Spleen (tissue), 11 donors: ENCODE measurements around the gene INPP4A. TPM values are rescaled to one million over a fixed set of nuclear protein-coding genes. Genes with fewer than 3 reads are reported as not detected.

Experiments
- DNase-seq: peaks from one replicate; pipeline ENCODE4 v3.0.0-alpha.2; 2020
- H3K27ac ChIP-seq, 8 donors: fragments of 200-600 bp; sonication (generic) in 7 of 8; 1 replicate in 4 of 8; 2 replicates in 4 of 8; pipeline versions ENCODE4 v1.5.0 to v1.8.0; 2016 to 2021; ENCODE audit warnings: inconsistent platforms in 4 of 8, mild to moderate bottlenecking in 4 of 8, moderate library complexity in 1 of 8
- H3K27me3 ChIP-seq, 7 donors: fragments of 200-600 bp; sonication (generic) in 6 of 7; replicated peaks in 1 of 7; 1 replicate in 4 of 7; 2 replicates in 3 of 7; pipeline versions ENCODE4 v1.5.0 to v1.8.0; 2016 to 2021; ENCODE audit warnings: inconsistent platforms in 3 of 7, mild to moderate bottlenecking in 1 of 7
- H3K36me3 ChIP-seq, 6 donors: fragments of 200-600 bp; sonication (generic) in 5 of 6; 1 replicate in 4 of 6; 2 replicates in 2 of 6; pipeline versions ENCODE4 v1.5.0 to v1.8.0; 2016 to 2021; ENCODE audit warnings: inconsistent platforms in 2 of 6
- H3K4me1 ChIP-seq, 6 donors: fragments of 200-600 bp; sonication (generic) in 5 of 6; 1 replicate in 3 of 6; 2 replicates in 3 of 6; pipeline versions ENCODE4 v1.5.0 to v1.8.0; 2016 to 2021; ENCODE audit warnings: inconsistent platforms in 3 of 6
- H3K4me3 ChIP-seq, 8 donors: fragments of 200-600 bp; sonication (generic) in 7 of 8; 1 replicate in 4 of 8; 2 replicates in 4 of 8; pipeline versions ENCODE4 v1.5.0 to v1.8.0; 2016 to 2021; ENCODE audit warnings: inconsistent platforms in 4 of 8, mild to moderate bottlenecking in 4 of 8, moderate library complexity in 2 of 8
- H3K9me3 ChIP-seq, 8 donors: fragments of 200-600 bp; sonication (generic) in 7 of 8; 1 replicate in 4 of 8; 2 replicates in 4 of 8; pipeline versions ENCODE4 v1.5.0 to v1.8.0; 2016 to 2021; ENCODE audit warnings: inconsistent platforms in 4 of 8
- CTCF ChIP-seq, 11 experiments: fragments of 200-600 bp in 7 of 11; fragments of 450-650 bp in 4 of 11; sonication (generic) in 4 of 11; IDR thresholded peaks in 8 of 11; conservative IDR thresholded peaks in 3 of 11; 1 replicate in 7 of 11; 2 replicates in 4 of 11; pipeline versions ENCODE4 v1.4.0 to v1.8.0; 2016 to 2021; ENCODE audit warnings: antibody characterized with exemption in 11 of 11, inconsistent platforms in 4 of 11, mild to moderate bottlenecking in 1 of 11
- POLR2A ChIP-seq, 3 donors: fragments of 450-650 bp; IDR thresholded peaks; one replicate each; pipeline ENCODE4 v1.5.1; 2017; ENCODE audit warnings: antibody characterized with exemption in 3 of 3, mild to moderate bottlenecking in 1 of 3
- POLR2AphosphoS5 ChIP-seq, 3 donors: sonication (generic); formaldehyde crosslinking; IDR thresholded peaks; one replicate each; pipeline ENCODE4 v1.5.1; 2017; ENCODE audit warnings: antibody characterized with exemption in 3 of 3
- WGBS, 5 donors: extraction: QIAGEN DNeasy Blood & Tissue Kit in 3 of 5; methylation state at CpG; one replicate each; pipeline versions ENCODE4 v1.1.5 to v1.1.7; 2013 to 2018; 5-methylcytosine and 5-hydroxymethylcytosine counted together
- intact Hi-C: fragments of 100-400 bp; cut with DNase I; formaldehyde crosslinking; loops from one replicate; pipeline ENCODE4 v1.15.0; 2023; ENCODE audit warnings: low total_unique reads
- polyA plus RNA-seq, 3 donors: library from polyadenylated mRNA; stranded (reverse); fragments of 200-250 nt; gene quantifications; one replicate each; pipeline ENCODE4 v1.2.1, GENCODE V29; 2013
- total RNA-seq, 7 donors: library from RNA; depleted of rRNA in 3 of 7; stranded (reverse); fragments of >200 nt in 3 of 7; fragmentation: NEBNext Ultra II Directional in 4 of 7; extraction: Animal tissue kit (Norgen Biotek cat#: 25700) in 4 of 7; gene quantifications; one replicate each; pipeline versions ENCODE4 v1.1.0 to v1.2.1, GENCODE V29; 2016 to 2021
- donor health status: healthy with polysubstance abuse.
- donor health status: DM: no; HTN: no; CAD: no; lungs with moderate emphysema.
- donor health status: DM: no; HTN: no; CAD: no.
- donor health status: Bipolar disorder and iron deficiency.
- donor health status: healthy.
- donor health status: DM: no; HTN: no; CAD: no.
- donor health status: DM: yes; HTN: yes; CAD: no.

INPP4A gene
- total and polyA plus RNA-seq, 10 donors: 6.4 to 102 (median 69.2) TPM

GRCh38 chr2:98505311-98505808 is 60.7 kb downstream of the INPP4A start:
- 33 to 42% (median 39%) methylated on average over 7 of the region's 7 CpGs for WGBS, 5 donors
- peak overlapping the region in 1 of 8 donors; percentile 35 for H3K4me3 ChIP-seq
- no peaks in the 10 kb centered on the region for H3K9me3 ChIP-seq
- H3K27me3 ChIP-seq: no peaks in the 10 kb centered on the region
- TF ChIP-seq POLR2A (IDR thresholded peaks at IDR 0.05) (no peak), POLR2AphosphoS5 (IDR thresholded peaks at IDR 0.05) (peak in 2 of 3 donors; percentile 33 to 86)
- intact Hi-C loops: no loop called here
- peak overlapping the region; percentile 45 to 95 (median 86) for H3K27ac ChIP-seq
- H3K36me3 ChIP-seq: peaks cover 0 to 14% (median 0%) of the 10 kb centered on the region in 6 donors
- DNase-seq: peak; percentile 87
- peaks cover 33 to 93% (median 73%) of the 10 kb centered on the region in 6 donors for H3K4me1 ChIP-seq

- TF ChIP-seq CTCF (IDR thresholded peaks at IDR 0.05 in 8 of 11, conservative IDR thresholded peaks at IDR 0.05 in 3 of 11) (no peak), POLR2A (IDR thresholded peaks at IDR 0.05) (no peak), POLR2AphosphoS5 (IDR thresholded peaks at IDR 0.05) (no peak)
- Histone ChIP-seq H3K27me3 (no peaks in the 10 kb centered on the region), H3K36me3 (peaks cover 0 to 9% (median 0%) of the 10 kb centered on the region in 6 donors), H3K4me3 (peak overlapping the region in 1 of 8 donors; percentile 35), H3K9me3 (no peaks in the 10 kb centered on the region), H3K27ac (peak overlapping the region; percentile 32 to 95 (median 86)), H3K4me1 (peaks cover 33 to 100% (median 72%) of the 10 kb centered on the region in 6 donors)
- peak; percentile 53 for DNase-seq
- 70 to 80% (median 72%) methylated on average over 7 of the region's 7 CpGs for WGBS, 5 donors
- intact Hi-C loops: no loop called here
These were observed 61.5 kb downstream of the INPP4A start for GRCh38 chr2:98505971-98506664.

GRCh38 chr2:98506881-98507280 is 62.2 kb downstream of the INPP4A start:
- Histone ChIP-seq H3K27ac (peak overlapping the region in 7 of 8 donors; percentile 51 to 95 (median 88)), H3K36me3 (peaks cover 0 to 9% (median 0%) of the 10 kb centered on the region in 6 donors), H3K4me3 (peak overlapping the region in 1 of 8 donors; percentile 35), H3K27me3 (no peaks in the 10 kb centered on the region), H3K4me1 (peaks cover 31 to 100% (median 75%) of the 10 kb centered on the region in 6 donors), H3K9me3 (no peaks in the 10 kb centered on the region)
- no peak for DNase-seq
- intact Hi-C loops: no loop called here
- 74 to 89% (median 79%) methylated on average over 8 of the region's 8 CpGs for WGBS, 5 donors
- TF ChIP-seq CTCF (IDR thresholded peaks at IDR 0.05 in 8 of 11, conservative IDR thresholded peaks at IDR 0.05 in 3 of 11): no peak
- TF ChIP-seq POLR2AphosphoS5 (IDR thresholded peaks at IDR 0.05): no peak
- no peak for TF ChIP-seq POLR2A (IDR thresholded peaks at IDR 0.05)

- Histone ChIP-seq H3K4me1 (peaks cover 31 to 100% (median 78%) of the 10 kb centered on the region in 6 donors), H3K9me3 (no peaks in the 10 kb centered on the region), H3K36me3 (peaks cover 0 to 9% (median 0%) of the 10 kb centered on the region in 6 donors), H3K27me3 (no peaks in the 10 kb centered on the region), H3K4me3 (peak overlapping the region in 1 of 8 donors; percentile 46), H3K27ac (peak overlapping the region in 7 of 8 donors; percentile 56 to 95 (median 86))
- intact Hi-C loops: no loop called here
- no peak for TF ChIP-seq POLR2AphosphoS5 (IDR thresholded peaks at IDR 0.05)
- TF ChIP-seq CTCF (IDR thresholded peaks at IDR 0.05 in 8 of 11, conservative IDR thresholded peaks at IDR 0.05 in 3 of 11): no peak
- TF ChIP-seq POLR2A (IDR thresholded peaks at IDR 0.05): no peak
- WGBS, 5 donors: 86 to 96% (median 94%) methylated on average over 3 of the region's 3 CpGs
- DNase-seq: peak; percentile 73
These were observed 62.8 kb downstream of the INPP4A start for GRCh38 chr2:98507461-98507860.
